ENCODE data around the gene PGGHG. TPM values are rescaled to one million over a fixed set of nuclear protein-coding genes. Genes with fewer than 3 reads are reported as not detected.

The PGGHG gene
- total and polyA plus RNA-seq, 10 donors, result 53.4 to 250 (median 131) TPM

DNA sequence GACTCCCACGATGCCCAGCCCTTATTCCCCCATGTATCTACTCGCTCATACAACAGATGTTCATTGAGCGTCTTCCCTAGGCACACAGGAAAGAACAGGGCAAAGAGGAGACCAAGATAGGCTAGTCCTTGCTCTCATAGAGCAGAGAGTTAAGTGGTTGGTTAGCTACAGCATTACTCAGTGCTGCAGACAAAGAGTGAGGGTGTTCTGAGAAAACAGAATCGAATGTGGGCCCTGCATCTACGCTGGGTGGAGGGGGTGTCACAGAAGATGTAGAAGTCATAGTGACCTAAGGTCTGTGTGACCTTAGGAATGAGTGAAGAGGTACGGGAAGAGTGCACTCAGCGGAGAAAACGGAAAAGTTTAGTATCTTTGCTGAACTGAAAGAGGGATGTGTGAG is 39.9 kb upstream of the PGGHG start:
- TF ChIP-seq POLR2AphosphoS5 (IDR thresholded peaks at IDR 0.05), result peak in 1 of 3 donors; percentile 16
- TF ChIP-seq, protein P1, sequence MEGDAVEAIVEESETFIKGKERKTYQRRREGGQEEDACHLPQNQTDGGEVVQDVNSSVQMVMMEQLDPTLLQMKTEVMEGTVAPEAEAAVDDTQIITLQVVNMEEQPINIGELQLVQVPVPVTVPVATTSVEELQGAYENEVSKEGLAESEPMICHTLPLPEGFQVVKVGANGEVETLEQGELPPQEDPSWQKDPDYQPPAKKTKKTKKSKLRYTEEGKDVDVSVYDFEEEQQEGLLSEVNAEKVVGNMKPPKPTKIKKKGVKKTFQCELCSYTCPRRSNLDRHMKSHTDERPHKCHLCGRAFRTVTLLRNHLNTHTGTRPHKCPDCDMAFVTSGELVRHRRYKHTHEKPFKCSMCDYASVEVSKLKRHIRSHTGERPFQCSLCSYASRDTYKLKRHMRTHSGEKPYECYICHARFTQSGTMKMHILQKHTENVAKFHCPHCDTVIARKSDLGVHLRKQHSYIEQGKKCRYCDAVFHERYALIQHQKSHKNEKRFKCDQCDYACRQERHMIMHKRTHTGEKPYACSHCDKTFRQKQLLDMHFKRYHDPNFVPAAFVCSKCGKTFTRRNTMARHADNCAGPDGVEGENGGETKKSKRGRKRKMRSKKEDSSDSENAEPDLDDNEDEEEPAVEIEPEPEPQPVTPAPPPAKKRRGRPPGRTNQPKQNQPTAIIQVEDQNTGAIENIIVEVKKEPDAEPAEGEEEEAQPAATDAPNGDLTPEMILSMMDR (IDR thresholded peaks at IDR 0.05 in 8 of 11, conservative IDR thresholded peaks at IDR 0.05 in 3 of 11), result no peak
- no peak for TF ChIP-seq POLR2A (IDR thresholded peaks at IDR 0.05)
- no peaks in the 10 kb centered on the region for H3K27me3 ChIP-seq (replicated peaks in 1 of 7)
- peaks cover 0 to 9% (median 0%) of the 10 kb centered on the region in 6 donors for H3K4me1 ChIP-seq
- intact Hi-C loops (cut with DNase I; ENCODE audit: low total_unique reads), result no loop called here
- no peaks in the 10 kb centered on the region for H3K9me3 ChIP-seq
- H3K27ac ChIP-seq, result no peak overlapping the region
- peaks cover 3 to 100% (median 88%) of the 10 kb centered on the region in 6 donors for H3K36me3 ChIP-seq
- no peak for DNase-seq
- no peak overlapping the region for H3K4me3 ChIP-seq
- WGBS, 5 donors, result 75 to 93% (median 84%) methylated on average over 8 of the region's 8 CpGs

DNA sequence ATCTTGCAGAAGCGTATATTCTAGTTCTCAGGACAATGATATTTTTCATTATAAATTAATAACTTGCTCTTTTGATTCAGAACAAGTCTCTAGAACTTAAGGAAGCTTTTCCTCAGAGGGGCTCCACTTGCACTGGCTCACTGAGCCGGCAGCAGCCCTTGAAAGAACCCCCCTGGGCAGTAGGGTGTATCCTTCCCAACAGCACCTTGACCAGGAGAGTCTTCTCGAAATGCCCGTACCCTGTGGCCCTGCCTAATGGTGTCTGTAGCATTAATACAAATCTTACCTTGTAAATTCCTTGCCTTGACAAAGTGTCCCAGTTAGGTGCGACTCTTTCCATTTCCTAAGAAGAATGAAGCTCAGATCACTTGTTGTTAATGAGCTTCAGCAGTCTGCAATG is 38.7 kb upstream of the PGGHG start:
- H3K27ac ChIP-seq, result peak overlapping the region in 1 of 8 donors; percentile 44

DNA sequence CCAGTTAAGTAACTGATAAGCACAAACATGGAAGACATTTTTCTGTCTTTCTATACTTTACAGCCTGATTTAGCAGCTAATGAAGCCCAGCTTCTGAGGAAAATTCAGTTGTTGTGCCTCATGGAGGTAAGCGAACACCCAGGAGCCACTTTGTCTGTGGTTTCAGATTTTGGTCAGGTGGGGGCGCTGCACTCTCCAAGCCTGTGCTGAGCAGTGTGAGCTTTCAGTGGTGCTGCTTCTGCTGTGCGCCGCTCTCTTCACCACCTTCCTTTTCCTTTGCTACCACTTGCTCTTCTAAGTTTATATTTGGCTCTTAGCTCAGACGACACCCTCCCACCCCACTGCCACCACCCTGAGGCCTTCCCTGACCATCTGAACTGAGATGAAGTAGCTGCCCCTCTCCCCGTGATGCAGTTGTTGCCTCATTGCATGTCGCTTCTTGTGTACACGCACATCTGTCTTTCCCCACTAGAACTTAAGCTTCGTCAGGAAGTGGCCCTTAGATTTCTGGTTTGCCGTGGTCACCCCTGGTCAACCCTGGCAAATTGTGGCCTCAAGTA is 38.1 kb upstream of the PGGHG start:
- Histone ChIP-seq H3K27ac (peak overlapping the region in 3 of 8 donors; percentile 8 to 44 (median 23)), H3K27me3 (replicated peaks in 1 of 7) (no peaks in the 10 kb centered on the region), H3K9me3 (no peaks in the 10 kb centered on the region), H3K4me1 (peaks cover 0 to 9% (median 0%) of the 10 kb centered on the region in 6 donors), H3K4me3 (no peak overlapping the region), H3K36me3 (peaks cover 3 to 82% (median 74%) of the 10 kb centered on the region in 6 donors)
- DNase-seq, result peak; percentile 89
- peak in 1 of 3 donors; percentile 62 for TF ChIP-seq POLR2AphosphoS5 (IDR thresholded peaks at IDR 0.05)
- no peak for TF ChIP-seq POLR2A (IDR thresholded peaks at IDR 0.05)
- TF ChIP-seq, protein P1 (IDR thresholded peaks at IDR 0.05 in 8 of 11, conservative IDR thresholded peaks at IDR 0.05 in 3 of 11), result peak; percentile 55 to 86 (median 70)
- WGBS, 5 donors, result 73 to 82% (median 77%) methylated on average over 10 of the region's 10 CpGs
- intact Hi-C loops (cut with DNase I; ENCODE audit: low total_unique reads), result loop anchor here (10.0 kb wide), 1 partner anchor 114 kb away; the partner anchor contains the start of gene B4GALNT4

More for the DNA sequence above, 38.7 kb upstream of the PGGHG start:
- intact Hi-C loops (cut with DNase I; ENCODE audit: low total_unique reads), result loop anchor here (10.0 kb wide), 1 partner anchor 115 kb away; the partner anchor contains the start of gene B4GALNT4
- H3K4me1 ChIP-seq, result peaks cover 0 to 9% (median 0%) of the 10 kb centered on the region in 6 donors
- WGBS, 5 donors, result 89 to 94% (median 92%) methylated on average over 5 of the region's 5 CpGs
- H3K9me3 ChIP-seq, result no peaks in the 10 kb centered on the region
- no peak overlapping the region for H3K4me3 ChIP-seq
- no peak for DNase-seq
- H3K36me3 ChIP-seq, result peaks cover 3 to 88% (median 77%) of the 10 kb centered on the region in 6 donors
- TF ChIP-seq POLR2AphosphoS5 (IDR thresholded peaks at IDR 0.05) (no peak), POLR2A (IDR thresholded peaks at IDR 0.05) (no peak)
- TF ChIP-seq, protein P1 (IDR thresholded peaks at IDR 0.05 in 8 of 11, conservative IDR thresholded peaks at IDR 0.05 in 3 of 11), result no peak
- no peaks in the 10 kb centered on the region for H3K27me3 ChIP-seq (replicated peaks in 1 of 7)

DNA sequence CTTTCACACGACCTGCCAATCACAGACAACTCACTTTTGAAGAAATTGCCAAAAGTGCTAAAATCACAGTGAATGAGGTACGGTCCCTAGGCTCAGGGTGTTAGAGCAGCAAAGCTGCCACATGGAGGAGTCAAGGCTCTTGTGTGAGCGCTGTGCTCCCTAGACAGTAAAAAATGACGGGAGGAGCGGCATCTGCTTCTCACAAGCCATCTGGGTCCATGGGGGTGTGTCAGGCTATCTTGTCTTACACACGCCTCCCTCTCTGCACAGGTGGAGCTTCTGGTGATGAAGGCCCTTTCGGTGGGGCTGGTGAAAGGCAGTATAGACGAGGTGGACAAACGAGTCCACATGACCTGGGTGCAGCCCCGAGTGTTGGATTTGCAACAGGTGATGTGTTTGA is 37.4 kb upstream of the PGGHG start:
- Histone ChIP-seq H3K4me1 (peaks cover 0 to 9% (median 0%) of the 10 kb centered on the region in 6 donors), H3K27ac (peak overlapping the region in 1 of 8 donors; percentile 8), H3K27me3 (replicated peaks in 1 of 7) (no peaks in the 10 kb centered on the region), H3K9me3 (no peaks in the 10 kb centered on the region), H3K4me3 (no peak overlapping the region), H3K36me3 (peaks cover 3 to 75% (median 66%) of the 10 kb centered on the region in 6 donors)
- DNase-seq, result no peak
- TF ChIP-seq, protein P1 (IDR thresholded peaks at IDR 0.05 in 8 of 11, conservative IDR thresholded peaks at IDR 0.05 in 3 of 11), result no peak
- no peak for TF ChIP-seq POLR2AphosphoS5 (IDR thresholded peaks at IDR 0.05)
- no peak for TF ChIP-seq POLR2A (IDR thresholded peaks at IDR 0.05)
- WGBS, 5 donors, result 78 to 87% (median 86%) methylated on average over 10 of the region's 10 CpGs
- intact Hi-C loops (cut with DNase I; ENCODE audit: low total_unique reads), result loop anchor here (10.0 kb wide), 1 partner anchor 113 kb away; the partner anchor contains the start of gene B4GALNT4

Data from spleen (tissue), 11 donors.